H1 (cell line): ENCODE measurements around the gene VRK2. TPM values are rescaled to one million over a fixed set of nuclear protein-coding genes. Genes with fewer than 3 reads are reported as not detected.

Experiments
- CEBPB ChIP-seq: IDR thresholded peaks from 2 replicates; pipeline ENCODE4 v1.6.1; 2012; ENCODE audit warnings: low read depth, low read length
- NRF1 ChIP-seq: IDR thresholded peaks from 2 replicates; pipeline ENCODE4 v1.6.1; 2011; ENCODE audit warnings: mild to moderate bottlenecking, low read depth, low read length, improper control_type of control experiment
- polyA plus RNA-seq, 7 experiments: library from polyadenylated mRNA; depleted of rRNA in 3 of 7; stranded (reverse) in 5 of 7; unstranded in 2 of 7; fragments of >200 nt in 5 of 7; fragments of 200-250 nt in 2 of 7; gene quantifications; 1 replicate in 5 of 7; 2 replicates in 1 of 7; 4 replicates in 1 of 7; pipeline versions ENCODE4 v1.2.1 to v1.2.3, GENCODE V29; 2011 to 2013; ENCODE audit warnings: missing spikeins in 2 of 7, mixed read lengths in 2 of 7
- total RNA-seq: library from RNA; stranded (reverse); fragmentation: NEBNext Ultra II Directional; extraction: Animal tissue kit (Norgen Biotek cat#: 25700); gene quantifications from 2 replicates; pipeline ENCODE4 v1.2.1, GENCODE V29; 2021
- TF ChIP-seq, protein P1 (sequence below): fragments of 300-600 bp; sonication (generic); IDR thresholded peaks from 2 replicates; pipeline ENCODE4 v1.7.1; 2012; ENCODE audit warnings: low read length, moderate library complexity, mild to moderate bottlenecking, inconsistent platforms; ENCODE audit not compliant: insufficient replicate concordance

VRK2 gene
- total and polyA plus RNA-seq, 2 of the 8 experiments (the other 6 are each of a cell fraction or from before 2014, with no cell fraction given), result 7.6 to 27.8 TPM

DNA sequence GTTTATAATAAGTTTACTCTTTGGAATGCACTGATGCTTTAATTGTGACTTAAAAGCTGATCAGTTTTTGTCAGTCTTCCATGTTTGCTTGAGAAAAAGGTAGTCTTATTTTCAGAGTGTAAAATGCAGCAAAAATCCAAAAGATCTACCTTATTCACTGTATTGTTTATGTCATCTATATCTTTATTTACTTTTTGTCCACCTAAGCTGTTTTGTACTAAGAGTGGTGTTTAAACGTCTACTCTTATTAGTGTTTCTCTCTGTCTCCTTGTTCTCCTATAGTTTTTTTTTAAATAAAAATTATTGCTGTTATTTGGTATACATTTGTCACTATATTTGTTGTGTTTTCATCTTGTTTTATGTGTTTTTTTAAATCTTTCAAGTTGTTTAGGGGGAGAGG is 50.4 kb downstream of the VRK2 start (continued):
- TF ChIP-seq, protein P1, sequence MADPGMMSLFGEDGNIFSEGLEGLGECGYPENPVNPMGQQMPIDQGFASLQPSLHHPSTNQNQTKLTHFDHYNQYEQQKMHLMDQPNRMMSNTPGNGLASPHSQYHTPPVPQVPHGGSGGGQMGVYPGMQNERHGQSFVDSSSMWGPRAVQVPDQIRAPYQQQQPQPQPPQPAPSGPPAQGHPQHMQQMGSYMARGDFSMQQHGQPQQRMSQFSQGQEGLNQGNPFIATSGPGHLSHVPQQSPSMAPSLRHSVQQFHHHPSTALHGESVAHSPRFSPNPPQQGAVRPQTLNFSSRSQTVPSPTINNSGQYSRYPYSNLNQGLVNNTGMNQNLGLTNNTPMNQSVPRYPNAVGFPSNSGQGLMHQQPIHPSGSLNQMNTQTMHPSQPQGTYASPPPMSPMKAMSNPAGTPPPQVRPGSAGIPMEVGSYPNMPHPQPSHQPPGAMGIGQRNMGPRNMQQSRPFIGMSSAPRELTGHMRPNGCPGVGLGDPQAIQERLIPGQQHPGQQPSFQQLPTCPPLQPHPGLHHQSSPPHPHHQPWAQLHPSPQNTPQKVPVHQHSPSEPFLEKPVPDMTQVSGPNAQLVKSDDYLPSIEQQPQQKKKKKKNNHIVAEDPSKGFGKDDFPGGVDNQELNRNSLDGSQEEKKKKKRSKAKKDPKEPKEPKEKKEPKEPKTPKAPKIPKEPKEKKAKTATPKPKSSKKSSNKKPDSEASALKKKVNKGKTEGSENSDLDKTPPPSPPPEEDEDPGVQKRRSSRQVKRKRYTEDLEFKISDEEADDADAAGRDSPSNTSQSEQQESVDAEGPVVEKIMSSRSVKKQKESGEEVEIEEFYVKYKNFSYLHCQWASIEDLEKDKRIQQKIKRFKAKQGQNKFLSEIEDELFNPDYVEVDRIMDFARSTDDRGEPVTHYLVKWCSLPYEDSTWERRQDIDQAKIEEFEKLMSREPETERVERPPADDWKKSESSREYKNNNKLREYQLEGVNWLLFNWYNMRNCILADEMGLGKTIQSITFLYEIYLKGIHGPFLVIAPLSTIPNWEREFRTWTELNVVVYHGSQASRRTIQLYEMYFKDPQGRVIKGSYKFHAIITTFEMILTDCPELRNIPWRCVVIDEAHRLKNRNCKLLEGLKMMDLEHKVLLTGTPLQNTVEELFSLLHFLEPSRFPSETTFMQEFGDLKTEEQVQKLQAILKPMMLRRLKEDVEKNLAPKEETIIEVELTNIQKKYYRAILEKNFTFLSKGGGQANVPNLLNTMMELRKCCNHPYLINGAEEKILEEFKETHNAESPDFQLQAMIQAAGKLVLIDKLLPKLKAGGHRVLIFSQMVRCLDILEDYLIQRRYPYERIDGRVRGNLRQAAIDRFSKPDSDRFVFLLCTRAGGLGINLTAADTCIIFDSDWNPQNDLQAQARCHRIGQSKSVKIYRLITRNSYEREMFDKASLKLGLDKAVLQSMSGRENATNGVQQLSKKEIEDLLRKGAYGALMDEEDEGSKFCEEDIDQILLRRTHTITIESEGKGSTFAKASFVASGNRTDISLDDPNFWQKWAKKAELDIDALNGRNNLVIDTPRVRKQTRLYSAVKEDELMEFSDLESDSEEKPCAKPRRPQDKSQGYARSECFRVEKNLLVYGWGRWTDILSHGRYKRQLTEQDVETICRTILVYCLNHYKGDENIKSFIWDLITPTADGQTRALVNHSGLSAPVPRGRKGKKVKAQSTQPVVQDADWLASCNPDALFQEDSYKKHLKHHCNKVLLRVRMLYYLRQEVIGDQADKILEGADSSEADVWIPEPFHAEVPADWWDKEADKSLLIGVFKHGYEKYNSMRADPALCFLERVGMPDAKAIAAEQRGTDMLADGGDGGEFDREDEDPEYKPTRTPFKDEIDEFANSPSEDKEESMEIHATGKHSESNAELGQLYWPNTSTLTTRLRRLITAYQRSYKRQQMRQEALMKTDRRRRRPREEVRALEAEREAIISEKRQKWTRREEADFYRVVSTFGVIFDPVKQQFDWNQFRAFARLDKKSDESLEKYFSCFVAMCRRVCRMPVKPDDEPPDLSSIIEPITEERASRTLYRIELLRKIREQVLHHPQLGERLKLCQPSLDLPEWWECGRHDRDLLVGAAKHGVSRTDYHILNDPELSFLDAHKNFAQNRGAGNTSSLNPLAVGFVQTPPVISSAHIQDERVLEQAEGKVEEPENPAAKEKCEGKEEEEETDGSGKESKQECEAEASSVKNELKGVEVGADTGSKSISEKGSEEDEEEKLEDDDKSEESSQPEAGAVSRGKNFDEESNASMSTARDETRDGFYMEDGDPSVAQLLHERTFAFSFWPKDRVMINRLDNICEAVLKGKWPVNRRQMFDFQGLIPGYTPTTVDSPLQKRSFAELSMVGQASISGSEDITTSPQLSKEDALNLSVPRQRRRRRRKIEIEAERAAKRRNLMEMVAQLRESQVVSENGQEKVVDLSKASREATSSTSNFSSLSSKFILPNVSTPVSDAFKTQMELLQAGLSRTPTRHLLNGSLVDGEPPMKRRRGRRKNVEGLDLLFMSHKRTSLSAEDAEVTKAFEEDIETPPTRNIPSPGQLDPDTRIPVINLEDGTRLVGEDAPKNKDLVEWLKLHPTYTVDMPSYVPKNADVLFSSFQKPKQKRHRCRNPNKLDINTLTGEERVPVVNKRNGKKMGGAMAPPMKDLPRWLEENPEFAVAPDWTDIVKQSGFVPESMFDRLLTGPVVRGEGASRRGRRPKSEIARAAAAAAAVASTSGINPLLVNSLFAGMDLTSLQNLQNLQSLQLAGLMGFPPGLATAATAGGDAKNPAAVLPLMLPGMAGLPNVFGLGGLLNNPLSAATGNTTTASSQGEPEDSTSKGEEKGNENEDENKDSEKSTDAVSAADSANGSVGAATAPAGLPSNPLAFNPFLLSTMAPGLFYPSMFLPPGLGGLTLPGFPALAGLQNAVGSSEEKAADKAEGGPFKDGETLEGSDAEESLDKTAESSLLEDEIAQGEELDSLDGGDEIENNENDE, result no peak
- TF ChIP-seq CEBPB (no peak), NRF1 (no peak)
